B cell (primary cell): ENCODE data around the gene ZFYVE21.

Source experiments
- EZH2 ChIP-seq: IDR thresholded peaks from 2 replicates; pipeline ENCODE4 v1.6.1; 2012; ENCODE audit warnings: borderline replicate concordance, low read depth, mild to moderate bottlenecking, moderate library complexity, low read length; ENCODE audit not compliant: insufficient read depth, poor library complexity, severe bottlenecking
- TF ChIP-seq, protein P1 (sequence below): fragments of 200-600 bp; IDR thresholded peaks from one replicate; pipeline ENCODE4 v1.8.0; 2022; ENCODE audit warnings: antibody characterized with exemption, mild to moderate bottlenecking

DNA sequence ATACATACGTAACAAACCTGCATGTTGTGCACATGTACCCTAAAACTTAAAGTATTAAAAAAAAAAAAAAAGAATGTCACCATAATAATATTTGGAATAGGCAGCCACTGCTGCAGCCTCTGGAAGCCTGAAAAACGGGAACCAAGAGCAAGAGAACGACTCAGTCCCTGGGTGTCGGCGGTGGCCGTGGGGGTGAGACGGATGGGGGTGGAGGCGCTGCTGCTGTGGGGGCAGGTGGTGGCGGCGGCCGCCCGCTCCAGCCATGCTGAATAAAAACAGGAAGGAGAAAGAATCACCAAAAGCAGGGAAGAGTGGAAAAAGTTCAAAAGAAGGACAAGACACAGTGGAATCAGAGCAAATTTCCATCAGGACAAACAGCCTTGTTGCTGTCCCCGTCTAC is 46.9 kb downstream of the ZFYVE21 start:
- TF ChIP-seq, protein P1, sequence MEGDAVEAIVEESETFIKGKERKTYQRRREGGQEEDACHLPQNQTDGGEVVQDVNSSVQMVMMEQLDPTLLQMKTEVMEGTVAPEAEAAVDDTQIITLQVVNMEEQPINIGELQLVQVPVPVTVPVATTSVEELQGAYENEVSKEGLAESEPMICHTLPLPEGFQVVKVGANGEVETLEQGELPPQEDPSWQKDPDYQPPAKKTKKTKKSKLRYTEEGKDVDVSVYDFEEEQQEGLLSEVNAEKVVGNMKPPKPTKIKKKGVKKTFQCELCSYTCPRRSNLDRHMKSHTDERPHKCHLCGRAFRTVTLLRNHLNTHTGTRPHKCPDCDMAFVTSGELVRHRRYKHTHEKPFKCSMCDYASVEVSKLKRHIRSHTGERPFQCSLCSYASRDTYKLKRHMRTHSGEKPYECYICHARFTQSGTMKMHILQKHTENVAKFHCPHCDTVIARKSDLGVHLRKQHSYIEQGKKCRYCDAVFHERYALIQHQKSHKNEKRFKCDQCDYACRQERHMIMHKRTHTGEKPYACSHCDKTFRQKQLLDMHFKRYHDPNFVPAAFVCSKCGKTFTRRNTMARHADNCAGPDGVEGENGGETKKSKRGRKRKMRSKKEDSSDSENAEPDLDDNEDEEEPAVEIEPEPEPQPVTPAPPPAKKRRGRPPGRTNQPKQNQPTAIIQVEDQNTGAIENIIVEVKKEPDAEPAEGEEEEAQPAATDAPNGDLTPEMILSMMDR, result no peak
- TF ChIP-seq EZH2, result no peak
